ENCODE measurements around the gene SLC1A2. TPM values are rescaled to one million over a fixed set of nuclear protein-coding genes. Genes with fewer than 3 reads are reported as not detected.

The SLC1A2 gene
- total RNA-seq, 1 donor from 2014 or later: 0.07 TPM

GRCh38 chr11:35233518-35233917, 185.8 kb downstream of the SLC1A2 start:
- no peak for TF ChIP-seq CTCF (IDR thresholded peaks at IDR 0.05; ENCODE audit: unreplicated experiment)
- no peaks in the 10 kb centered on the region for H3K36me3 Mint-ChIP-seq (ENCODE audit: insufficient read depth)
- H3K27me3 Mint-ChIP-seq: peaks cover 7% of the 10 kb centered on the region
- H3K9me3 Mint-ChIP-seq (ENCODE audit: low read depth): no peaks in the 10 kb centered on the region
- H3K4me1 Mint-ChIP-seq (ENCODE audit: low read depth): peaks cover 5% of the 10 kb centered on the region
- no peak overlapping the region for H3K4me3 Mint-ChIP-seq (ENCODE audit: low read depth)
- DNase-seq (ENCODE audit: low spot score, unreplicated experiment): no peak
- no peak overlapping the region for H3K27ac Mint-ChIP-seq

- no peak for DNase-seq (ENCODE audit: low spot score, unreplicated experiment)
- Mint-ChIP-seq H3K9me3 (ENCODE audit: low read depth) (no peaks in the 10 kb centered on the region), H3K4me1 (ENCODE audit: low read depth) (peaks cover 5% of the 10 kb centered on the region), H3K27me3 (peaks cover 7% of the 10 kb centered on the region), H3K36me3 (ENCODE audit: insufficient read depth) (no peaks in the 10 kb centered on the region), H3K27ac (no peak overlapping the region), H3K4me3 (ENCODE audit: low read depth) (no peak overlapping the region)
- no peak for TF ChIP-seq CTCF (IDR thresholded peaks at IDR 0.05; ENCODE audit: unreplicated experiment)
Observed at GRCh38 chr11:35232891-35233330, 186.4 kb downstream of the SLC1A2 start.

GRCh38 chr11:35231076-35231860, 188.1 kb downstream of the SLC1A2 start:
- H3K9me3 Mint-ChIP-seq (ENCODE audit: low read depth): no peaks in the 10 kb centered on the region
- no peaks in the 10 kb centered on the region for H3K4me1 Mint-ChIP-seq (ENCODE audit: low read depth)
- no peaks in the 10 kb centered on the region for H3K36me3 Mint-ChIP-seq (ENCODE audit: insufficient read depth)
- no peak overlapping the region for H3K27ac Mint-ChIP-seq
- no peak for DNase-seq (ENCODE audit: low spot score, unreplicated experiment)
- no peak overlapping the region for H3K4me3 Mint-ChIP-seq (ENCODE audit: low read depth)
- H3K27me3 Mint-ChIP-seq: peaks cover 7% of the 10 kb centered on the region
- no peak for TF ChIP-seq CTCF (IDR thresholded peaks at IDR 0.05; ENCODE audit: unreplicated experiment)

- Mint-ChIP-seq H3K9me3 (ENCODE audit: low read depth) (no peaks in the 10 kb centered on the region), H3K27me3 (peaks cover 7% of the 10 kb centered on the region), H3K4me1 (ENCODE audit: low read depth) (no peaks in the 10 kb centered on the region), H3K4me3 (ENCODE audit: low read depth) (no peak overlapping the region), H3K27ac (no peak overlapping the region), H3K36me3 (ENCODE audit: insufficient read depth) (no peaks in the 10 kb centered on the region)
- no peak for TF ChIP-seq CTCF (IDR thresholded peaks at IDR 0.05; ENCODE audit: unreplicated experiment)
- no peak for DNase-seq (ENCODE audit: low spot score, unreplicated experiment)
Observed at GRCh38 chr11:35230388-35230787, 189.0 kb downstream of the SLC1A2 start.

- no peak for TF ChIP-seq CTCF (IDR thresholded peaks at IDR 0.05; ENCODE audit: unreplicated experiment)
- no peaks in the 10 kb centered on the region for H3K9me3 Mint-ChIP-seq (ENCODE audit: low read depth)
Observed at GRCh38 chr11:35228328-35228725, 191.0 kb downstream of the SLC1A2 start.

More at GRCh38 chr11:35228328-35228725, 191.0 kb downstream of the SLC1A2 start:
- Mint-ChIP-seq H3K27ac (no peak overlapping the region), H3K27me3 (peaks cover 7% of the 10 kb centered on the region), H3K36me3 (ENCODE audit: insufficient read depth) (no peaks in the 10 kb centered on the region), H3K4me1 (ENCODE audit: low read depth) (no peaks in the 10 kb centered on the region), H3K4me3 (ENCODE audit: low read depth) (no peak overlapping the region)
- DNase-seq (ENCODE audit: low spot score, unreplicated experiment): no peak
